Astrocyte (in vitro differentiated cells and primary cell): ENCODE measurements around the gene MPV17L2. TPM values are rescaled to one million over a fixed set of nuclear protein-coding genes. Genes with fewer than 3 reads are reported as not detected.

Source experiments
- DNase-seq: peaks from one replicate; pipeline ENCODE4 v3.0.0-alpha.2; 2010; ENCODE audit warnings: low read depth
- FAIRE-seq: peaks from 2 replicates; lab custom pipeline; 2011; peaks lifted over from hg19 to GRCh38; lab: Jason Lieb, UNC
- H2AFZ ChIP-seq: 2 replicates; pipeline ENCODE4 v1.6.0; 2012; ENCODE audit warnings: low read depth, low read length, inconsistent platforms
- H3K27ac ChIP-seq: 2 replicates; pipeline ENCODE4 v1.5.1; 2011; ENCODE audit warnings: low read depth, low read length, inconsistent platforms
- H3K27me3 ChIP-seq: 2 replicates; pipeline ENCODE4 v1.6.0; 2011; ENCODE audit warnings: low read length, inconsistent platforms; ENCODE audit not compliant: insufficient read depth
- H3K36me3 ChIP-seq: 2 replicates; pipeline ENCODE4 v1.5.1; 2011; ENCODE audit warnings: low read length, inconsistent platforms; ENCODE audit not compliant: insufficient read depth
- H3K4me1 ChIP-seq: 2 replicates; pipeline ENCODE4 v1.5.1; 2011; ENCODE audit warnings: low read length, inconsistent platforms; ENCODE audit not compliant: insufficient read depth
- H3K4me2 ChIP-seq: 2 replicates; pipeline ENCODE4 v1.6.0; 2012; ENCODE audit warnings: low read length, inconsistent platforms
- H3K4me3 ChIP-seq: 2 replicates; pipeline ENCODE4 v1.5.1; 2011; ENCODE audit warnings: low read depth, mild to moderate bottlenecking, low read length, inconsistent platforms; ENCODE audit not compliant: insufficient read depth
- H3K79me2 ChIP-seq: 2 replicates; pipeline ENCODE4 v1.6.0; 2012; ENCODE audit warnings: mild to moderate bottlenecking, low read length, inconsistent platforms; ENCODE audit not compliant: insufficient read depth
- H3K9ac ChIP-seq: 2 replicates; pipeline ENCODE4 v1.6.0; 2012; ENCODE audit warnings: mild to moderate bottlenecking, low read length, inconsistent platforms
- H3K9me3 ChIP-seq: 2 replicates; pipeline ENCODE4 v1.5.1; 2012; ENCODE audit warnings: low read depth, mild to moderate bottlenecking, low read length, inconsistent platforms; ENCODE audit not compliant: insufficient read depth
- H4K20me1 ChIP-seq: 2 replicates; pipeline ENCODE4 v1.6.0; 2012; ENCODE audit warnings: low read length, inconsistent platforms; ENCODE audit not compliant: insufficient read depth
- H3K27ac Mint-ChIP-seq: one replicate; pipeline ENCODE4 v1.8.0; 2021; ENCODE audit warnings: mild to moderate bottlenecking, mixed read lengths; ENCODE audit not compliant: unreplicated experiment
- H3K27me3 Mint-ChIP-seq: one replicate; pipeline ENCODE4 v1.8.0; 2021; ENCODE audit warnings: low read depth, mixed read lengths; ENCODE audit not compliant: unreplicated experiment
- H3K36me3 Mint-ChIP-seq: one replicate; pipeline ENCODE4 v1.8.0; 2021; ENCODE audit warnings: low read depth, mixed read lengths; ENCODE audit not compliant: unreplicated experiment
- H3K4me1 Mint-ChIP-seq: one replicate; pipeline ENCODE4 v1.8.0; 2021; ENCODE audit warnings: low read depth, mixed read lengths; ENCODE audit not compliant: unreplicated experiment
- H3K4me3 Mint-ChIP-seq: one replicate; pipeline ENCODE4 v1.8.0; 2021; ENCODE audit warnings: mild to moderate bottlenecking, moderate library complexity, mixed read lengths; ENCODE audit not compliant: unreplicated experiment
- H3K9me3 Mint-ChIP-seq: one replicate; pipeline ENCODE4 v1.8.0; 2021; ENCODE audit warnings: mild to moderate bottlenecking, mixed read lengths; ENCODE audit not compliant: unreplicated experiment
- CTCF ChIP-seq: IDR thresholded peaks from 2 replicates; pipeline ENCODE4 v1.5.1; 2011; ENCODE audit warnings: low read depth, mild to moderate bottlenecking, inconsistent platforms, low read length, moderate library complexity; ENCODE audit not compliant: insufficient read depth
- EZH2 ChIP-seq: IDR thresholded peaks from 2 replicates; pipeline ENCODE4 v1.6.1; 2012; ENCODE audit warnings: mild to moderate bottlenecking, low read length, inconsistent platforms; ENCODE audit not compliant: insufficient read depth
- total RNA-seq: library from RNA; stranded (reverse); gene quantifications from 2 replicates; pipeline ENCODE4 v1.2.1, GENCODE V29; 2021

MPV17L2 gene
- total RNA-seq, 1 donor from 2014 or later = 21.8 TPM

GRCh38 chr19:18164072-18164471 is 28.9 kb upstream of the MPV17L2 start:
- FAIRE-seq (no peak), DNase-seq (no peak)
- Mint-ChIP-seq H3K9me3 (peaks cover 1% of the 10 kb centered on the region), H3K4me3 (no peak overlapping the region), H3K36me3 (peaks cover 4% of the 10 kb centered on the region), H3K27me3 (no peaks in the 10 kb centered on the region), H3K4me1 (no peaks in the 10 kb centered on the region), H3K27ac (no peak overlapping the region)
- Histone ChIP-seq H3K4me1 (peaks cover 5% of the 10 kb centered on the region), H3K9ac (no peak overlapping the region), H4K20me1 (peaks cover 21% of the 10 kb centered on the region), H3K36me3 (peaks cover 19% of the 10 kb centered on the region), H3K9me3 (no peaks in the 10 kb centered on the region), H3K79me2 (no peaks in the 10 kb centered on the region), H3K27ac (no peak overlapping the region), H3K4me3 (no peak overlapping the region), H2AFZ (no peak overlapping the region), H3K27me3 (no peaks in the 10 kb centered on the region), H3K4me2 (no peak overlapping the region)
- TF ChIP-seq EZH2 (no peak), CTCF (no peak)

DNA sequence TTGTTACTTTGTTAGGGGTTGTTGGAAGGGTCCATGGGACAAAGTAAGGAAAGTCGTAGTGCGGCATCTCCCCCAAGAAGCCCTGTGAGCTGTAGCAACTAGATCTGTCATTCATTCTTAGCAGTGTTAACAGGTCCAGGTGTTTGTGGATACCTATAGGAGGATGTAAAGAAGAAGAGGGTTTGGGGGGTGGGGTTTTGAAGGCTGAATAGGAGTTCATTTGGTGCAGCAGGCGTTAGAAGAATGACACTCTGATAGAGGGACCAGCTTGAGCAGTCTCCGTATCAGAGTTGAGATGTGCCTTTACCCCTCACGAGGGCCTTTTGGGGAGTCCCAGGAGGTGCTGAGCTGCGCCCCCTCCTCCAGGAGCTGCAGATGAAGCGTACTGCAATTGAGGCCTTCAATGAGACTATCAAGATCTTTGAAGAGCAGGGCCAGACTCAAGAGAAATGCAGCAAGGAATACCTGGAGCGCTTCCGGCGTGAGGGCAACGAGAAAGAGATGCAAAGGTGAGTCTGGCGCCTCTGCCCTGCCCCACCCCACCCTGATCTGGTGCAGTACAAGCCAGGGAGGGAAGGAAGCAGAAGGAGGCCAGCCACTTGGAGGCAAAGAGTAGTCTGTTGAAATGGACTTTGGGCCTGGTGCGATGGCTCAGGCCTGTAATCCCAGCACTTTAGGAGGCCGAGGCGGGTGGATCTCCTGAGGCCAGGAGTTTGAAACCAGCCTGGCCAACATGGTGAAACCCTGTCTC is 27.0 kb upstream of the MPV17L2 start:
- FAIRE-seq = no peak
- H3K36me3 Mint-ChIP-seq = peaks cover 7% of the 10 kb centered on the region

More for the DNA sequence above, 27.0 kb upstream of the MPV17L2 start:
- H3K36me3 ChIP-seq = peaks cover 19% of the 10 kb centered on the region
- Mint-ChIP-seq H3K4me3 (no peak overlapping the region), H3K9me3 (no peaks in the 10 kb centered on the region), H3K27me3 (no peaks in the 10 kb centered on the region), H3K4me1 (no peaks in the 10 kb centered on the region), H3K27ac (no peak overlapping the region)
- H3K79me2 ChIP-seq = no peaks in the 10 kb centered on the region
- no peak overlapping the region for H3K9ac ChIP-seq
- no peaks in the 10 kb centered on the region for H3K27me3 ChIP-seq
- H3K4me3 ChIP-seq = no peak overlapping the region
- DNase-seq = no peak
- peaks cover under 1% of the 10 kb centered on the region for H3K4me1 ChIP-seq
- TF ChIP-seq CTCF (no peak), EZH2 (no peak)
- no peaks in the 10 kb centered on the region for H3K9me3 ChIP-seq
- no peak overlapping the region for H2AFZ ChIP-seq
- no peak overlapping the region for H3K27ac ChIP-seq
- H4K20me1 ChIP-seq = peaks cover 21% of the 10 kb centered on the region
- H3K4me2 ChIP-seq = no peak overlapping the region
